ENCODE measurements around the gene GRIFIN.

The GRIFIN gene

GRCh38 chr7:2476298-2476697, at the start of gene GRIFIN:
Gene GRIFIN, minus strand, starts transcription at chr7:2476398. Its CDS starts 15 bp downstream, at chr7:2476383.
- DNase-seq, result no peak

GRCh38 chr7:2524808-2525657, 48.8 kb upstream of the GRIFIN start:
- no peak for DNase-seq

DNA sequence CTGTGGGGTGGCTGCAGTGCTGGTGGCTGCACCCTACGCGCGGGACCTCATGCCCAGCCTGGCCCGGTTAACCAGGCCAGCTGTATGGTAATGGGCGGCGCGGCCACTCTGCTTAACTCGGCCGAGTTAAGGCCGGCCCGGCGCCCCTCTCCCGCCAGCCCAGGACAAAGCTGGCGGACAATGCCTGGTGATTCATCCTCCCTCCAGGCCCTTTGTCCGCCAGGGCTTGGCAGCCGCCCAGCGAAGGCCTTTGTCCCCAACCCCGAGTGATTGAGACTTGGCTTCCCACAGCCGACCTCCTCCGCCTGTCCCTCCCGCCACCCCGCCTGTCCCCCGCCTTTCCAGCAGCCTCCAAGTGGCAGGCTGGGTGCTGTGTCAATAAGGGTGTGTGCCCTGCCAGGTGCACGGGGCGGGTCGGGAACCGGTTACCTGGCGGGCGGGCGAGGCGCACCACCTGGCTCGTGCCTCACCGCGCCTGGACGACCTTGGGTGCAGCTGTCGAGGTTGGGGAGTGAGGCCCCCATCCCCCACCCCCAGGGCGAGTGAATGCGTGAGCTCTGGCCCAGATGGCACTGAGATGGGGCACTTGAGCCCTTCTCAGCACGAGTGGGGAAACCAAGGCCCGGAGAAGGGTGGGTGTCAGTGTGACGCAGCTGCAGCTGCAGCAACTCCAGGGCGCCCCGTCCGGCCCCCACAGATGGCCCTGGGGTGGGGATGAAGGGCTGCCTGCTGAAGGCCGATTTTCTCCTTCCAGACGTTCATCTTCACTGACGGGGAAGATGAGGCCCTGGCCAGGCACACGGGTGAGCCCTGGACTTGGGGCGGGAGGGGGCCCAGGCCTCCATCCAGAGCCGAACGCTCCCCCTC, 48.0 kb upstream of the GRIFIN start:
- DNase-seq, result peak; percentile 98

DNA sequence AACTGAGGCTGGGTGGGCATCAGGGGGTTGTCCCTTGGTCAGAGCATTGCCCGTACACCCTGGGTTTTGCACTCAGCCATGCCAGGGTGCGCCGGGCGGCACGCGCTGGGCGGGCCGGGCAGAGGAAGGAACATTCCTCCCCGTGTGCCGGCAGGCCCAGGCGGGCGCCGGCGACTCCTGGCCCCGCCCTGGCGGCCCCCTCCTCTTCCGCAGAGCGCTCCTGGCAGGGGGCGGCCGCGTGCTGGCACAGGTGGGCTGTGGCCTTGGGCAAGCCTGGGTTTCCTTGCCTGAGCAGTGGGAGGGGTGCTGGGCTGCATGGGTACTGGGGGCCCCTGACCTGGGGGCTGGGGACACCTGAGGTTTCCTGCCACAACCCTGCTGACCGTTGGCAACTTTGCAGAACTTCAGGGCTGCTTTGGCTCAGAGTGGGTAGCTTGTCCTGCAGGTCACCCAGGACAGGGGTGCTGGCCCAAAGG, 47.3 kb upstream of the GRIFIN start:
- DNase-seq, result peak; percentile 75 to 85

GRCh38 chr7:2522780-2523433, 46.7 kb upstream of the GRIFIN start:
- peak; percentile 28 to 41 for DNase-seq

DNA sequence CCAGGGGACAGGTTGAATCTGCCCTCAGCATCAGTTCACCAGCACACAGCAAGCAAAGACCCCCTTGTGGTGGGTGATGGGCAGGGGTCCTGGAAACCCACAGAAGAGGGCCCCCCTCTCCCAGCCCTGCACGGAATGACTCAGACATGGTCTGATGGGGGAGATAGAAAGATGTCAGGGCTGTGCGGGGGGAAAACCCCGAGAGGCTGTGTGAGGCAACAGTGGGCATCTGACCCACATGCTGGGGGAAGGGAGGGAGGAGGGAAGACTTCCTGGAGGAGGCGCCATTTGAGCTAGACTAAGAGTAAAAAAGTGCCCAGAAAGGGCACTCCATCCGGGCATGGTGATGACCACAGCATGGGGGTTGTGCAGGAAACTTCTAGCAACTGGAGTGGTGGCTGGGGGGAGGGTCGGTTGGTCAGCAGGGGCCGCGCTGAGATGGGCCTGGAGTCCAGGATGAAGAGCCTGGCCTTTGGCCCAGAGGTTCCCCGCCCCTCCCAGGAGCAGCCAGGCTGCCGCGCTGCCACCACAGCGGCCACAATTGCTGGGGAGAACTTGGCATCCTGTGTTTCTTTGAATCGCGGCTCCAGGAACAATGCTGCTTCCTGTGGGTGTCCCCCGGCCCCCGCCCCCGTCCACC, 45.9 kb upstream of the GRIFIN start:
- peak in 1 of 2 experiments; percentile 26 for DNase-seq

DNA sequence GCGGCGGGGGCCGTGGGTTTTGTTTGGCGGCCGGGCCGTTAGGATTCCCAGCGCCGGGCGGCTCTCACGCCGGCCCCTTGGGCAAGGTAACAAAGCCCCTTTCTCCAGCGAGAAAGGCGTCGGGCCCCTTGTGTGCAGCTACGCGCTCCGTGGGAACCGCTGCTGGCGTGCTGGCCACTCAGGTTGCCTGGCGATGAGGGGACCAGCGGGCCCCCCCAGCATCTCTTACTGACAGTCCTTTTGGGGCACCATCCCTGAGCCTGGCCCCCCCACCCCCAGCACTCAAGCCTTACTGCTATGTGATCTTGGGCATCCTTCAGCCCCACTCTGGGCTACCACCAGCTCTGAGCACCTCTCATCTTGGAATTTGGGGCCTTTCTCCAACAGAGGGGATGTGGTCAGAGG, 45.1 kb upstream of the GRIFIN start:
- DNase-seq, result no peak

GRCh38 chr7:2520761-2521290, 44.6 kb upstream of the GRIFIN start:
- no peak for DNase-seq

GRCh38 chr7:2520131-2520760, 44.0 kb upstream of the GRIFIN start:
- peak in 1 of 2 experiments; percentile 59 for DNase-seq

GRCh38 chr7:2519119-2519930, 43.1 kb upstream of the GRIFIN start, which contains the start of gene LFNG:
Gene LFNG, plus strand, starts transcription at chr7:2519774. Its CDS starts 88 bp downstream, at chr7:2519862.
- peak; percentile 96 for DNase-seq

DNA sequence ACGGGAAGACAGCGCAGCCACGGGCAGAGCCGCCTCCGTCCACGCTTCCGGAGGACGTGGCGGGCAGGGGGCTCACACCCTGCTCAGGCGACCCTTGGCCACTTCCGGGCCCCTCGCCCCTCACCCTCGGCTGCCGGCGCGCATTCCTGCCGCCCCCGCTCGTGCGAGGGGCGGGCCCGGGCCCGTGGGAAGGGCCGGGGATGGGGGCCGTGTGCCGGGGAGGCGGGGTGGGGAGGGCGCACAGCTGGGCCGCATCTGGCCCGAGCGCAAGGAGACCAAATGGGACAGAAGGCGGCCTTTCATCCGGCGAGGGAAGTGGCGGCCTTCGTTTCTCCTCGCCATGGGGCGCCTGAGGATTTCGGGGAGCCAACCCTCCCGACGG, 42.5 kb upstream of the GRIFIN start:
- no peak for DNase-seq

DNA sequence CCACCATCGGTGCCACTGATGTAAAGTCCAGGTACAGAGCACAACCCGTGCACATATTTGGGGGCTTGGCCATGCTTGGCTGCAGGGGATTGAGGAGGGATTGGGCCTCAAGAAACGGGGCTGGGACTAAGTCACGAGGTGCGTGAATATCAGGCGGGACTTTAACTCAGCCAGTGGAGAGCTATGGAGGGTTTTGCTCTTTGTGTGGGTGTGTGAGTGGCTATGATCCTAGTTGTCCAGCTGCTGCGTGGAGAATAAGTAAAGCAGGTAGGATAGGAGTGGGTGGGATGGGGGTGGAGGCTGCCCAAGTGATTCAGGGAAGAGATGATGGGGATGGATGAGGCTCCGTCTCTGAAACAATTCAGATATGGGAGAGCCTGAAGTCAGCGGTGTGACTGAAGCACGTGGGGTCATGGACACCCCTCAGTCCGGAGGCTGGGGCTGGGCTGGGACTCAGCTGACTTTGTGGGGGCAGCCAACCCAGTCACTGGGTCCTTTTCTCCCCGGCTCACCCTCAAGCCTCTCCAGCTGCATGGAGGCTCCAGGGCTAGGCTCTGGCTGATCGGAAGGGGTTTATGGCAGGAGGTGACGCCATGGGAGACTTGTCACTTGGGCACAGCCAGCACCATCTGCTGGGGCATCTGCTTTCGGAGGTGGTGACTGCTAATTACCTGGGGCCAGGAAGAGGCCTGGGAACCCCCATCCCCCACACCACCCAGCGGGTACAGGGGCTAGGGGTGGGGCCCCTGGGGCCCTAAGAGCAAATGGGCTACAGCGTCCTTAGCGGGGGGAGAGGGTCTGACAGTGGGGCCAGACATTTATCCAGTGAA, 41.7 kb upstream of the GRIFIN start:
- DNase-seq, result peak; percentile 81 to 93

- DNase-seq, result no peak
These were observed 40.8 kb upstream of the GRIFIN start for GRCh38 chr7:2517026-2517425.

GRCh38 chr7:2516194-2516555, 40.0 kb upstream of the GRIFIN start:
- DNase-seq, result no peak

- no peak for DNase-seq
These were observed 39.4 kb upstream of the GRIFIN start for GRCh38 chr7:2515424-2516193.

- no peak for DNase-seq
These were observed 38.5 kb upstream of the GRIFIN start for GRCh38 chr7:2514473-2515423.

DNA sequence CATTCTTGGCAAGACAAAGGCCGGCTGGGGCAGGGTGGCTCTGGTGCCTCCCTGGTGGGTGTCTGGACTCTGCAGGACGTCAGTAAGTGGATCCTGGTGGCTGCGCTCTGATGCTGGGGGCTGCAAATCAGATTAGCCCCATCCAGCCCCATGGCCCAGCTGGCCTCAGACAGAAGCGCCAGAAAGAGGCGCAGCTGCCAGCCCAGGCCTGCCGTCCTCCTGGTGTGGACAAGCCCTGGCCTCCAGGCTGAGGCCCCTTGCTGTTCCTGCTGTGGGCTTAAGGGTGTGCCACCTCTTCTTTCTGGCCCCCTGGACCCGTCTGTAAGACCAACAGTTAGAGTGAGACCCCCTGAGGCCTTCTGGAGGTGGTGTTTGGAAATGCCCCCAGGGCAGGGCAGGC, 37.5 kb upstream of the GRIFIN start:
- DNase-seq, result peak in 1 of 2 experiments; percentile 40

DNA sequence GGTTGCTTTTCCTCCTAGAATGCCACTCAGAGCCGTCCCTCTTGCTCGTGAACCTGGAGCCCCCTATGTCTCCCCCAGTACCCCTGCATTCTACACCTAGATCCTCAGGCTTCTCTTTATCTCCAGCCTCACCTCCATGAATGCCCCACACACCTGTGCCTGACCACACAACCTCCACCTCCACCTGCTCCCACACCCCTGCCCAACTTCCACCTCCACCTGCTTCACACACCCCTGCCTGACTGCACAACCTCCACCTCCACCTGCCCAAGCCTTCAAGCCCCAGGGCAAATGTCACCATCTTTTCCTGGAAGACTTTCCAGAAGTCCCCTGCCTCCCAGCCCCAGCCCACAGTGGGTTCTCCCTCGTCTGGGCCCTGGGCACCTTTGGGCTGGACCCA, 36.5 kb upstream of the GRIFIN start:
- DNase-seq, result no peak
